ENCODE measurements around the gene CASR. TPM values are rescaled to one million over a fixed set of nuclear protein-coding genes. Genes with fewer than 3 reads are reported as not detected.

CASR gene
- polyA plus RNA-seq, 4 donors = 18.7 to 29.2 (median 26.0) TPM

- DNase-seq (ENCODE audit: low read depth in 4 of 4, low spot score in 2 of 4) = no peak
Measured at GRCh38 chr3:122253581-122253980, 70.1 kb downstream of the CASR start.

DNA sequence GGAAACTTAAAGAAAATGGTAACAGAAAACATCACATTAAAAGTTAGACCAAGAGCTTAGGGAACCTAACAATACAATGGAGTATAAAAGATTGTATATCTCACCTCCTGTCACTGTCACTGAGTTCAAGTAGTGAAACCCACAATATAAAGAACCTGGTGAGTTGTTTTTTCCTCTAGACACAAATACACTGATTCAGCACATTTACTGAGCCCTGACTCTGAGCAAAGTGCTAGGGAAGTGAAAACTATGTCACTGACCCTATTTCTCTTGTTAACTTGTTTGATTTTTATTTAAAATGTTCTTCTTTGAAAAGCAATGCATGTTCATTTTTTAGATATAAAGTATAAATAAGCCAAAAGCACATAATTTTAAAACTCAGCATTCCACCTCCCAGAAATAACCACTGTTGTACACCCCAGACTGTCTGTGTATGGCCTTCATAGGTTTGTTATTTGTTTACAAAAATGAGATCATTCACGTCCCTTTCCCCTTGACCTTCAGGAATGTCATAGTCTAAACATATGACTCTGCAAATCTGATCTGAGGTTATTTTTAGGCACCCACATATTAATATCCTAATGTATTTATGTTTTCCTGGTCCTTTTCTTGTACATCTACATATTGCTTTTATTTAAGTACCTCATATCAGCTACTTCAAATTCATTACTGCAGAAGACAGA, 72.4 kb downstream of the CASR start:
- DNase-seq (ENCODE audit: low read depth in 4 of 4, low spot score in 2 of 4) = no peak

- no peak for DNase-seq (ENCODE audit: low read depth in 4 of 4, low spot score in 2 of 4)
Measured at GRCh38 chr3:122257644-122258364, 74.3 kb downstream of the CASR start.

DNA sequence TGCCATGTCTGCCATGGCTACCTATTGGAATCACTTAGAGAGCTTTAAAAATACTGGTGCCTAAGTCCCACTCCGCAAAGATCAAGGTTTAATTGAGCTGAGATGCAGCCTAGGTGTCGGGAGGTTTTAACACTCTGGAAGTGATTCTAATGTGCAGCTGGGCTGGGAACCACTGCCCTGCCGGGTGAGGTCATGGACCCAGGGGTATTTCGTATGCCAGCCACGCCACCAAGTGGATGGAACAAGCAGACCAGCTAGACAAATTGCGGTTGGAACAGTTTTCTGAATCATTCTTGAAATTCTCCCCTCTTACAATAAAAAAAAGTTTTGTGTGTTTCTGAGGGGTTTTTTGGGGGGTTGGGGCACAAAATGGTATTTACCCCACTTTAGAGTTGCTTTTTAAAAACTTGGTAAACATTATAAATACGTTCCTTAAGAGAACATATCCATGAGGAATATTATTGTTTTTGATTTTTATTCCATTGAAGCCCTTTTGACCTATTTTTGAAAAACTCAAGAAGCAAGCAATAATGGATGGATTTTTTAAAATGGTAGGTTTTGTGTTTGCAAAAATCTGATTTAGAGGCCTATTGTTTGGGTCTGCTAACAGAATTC, 75.4 kb downstream of the CASR start:
- DNase-seq (ENCODE audit: low read depth in 4 of 4, low spot score in 2 of 4) = peak in 1 of 4 donors; percentile 17

DNA sequence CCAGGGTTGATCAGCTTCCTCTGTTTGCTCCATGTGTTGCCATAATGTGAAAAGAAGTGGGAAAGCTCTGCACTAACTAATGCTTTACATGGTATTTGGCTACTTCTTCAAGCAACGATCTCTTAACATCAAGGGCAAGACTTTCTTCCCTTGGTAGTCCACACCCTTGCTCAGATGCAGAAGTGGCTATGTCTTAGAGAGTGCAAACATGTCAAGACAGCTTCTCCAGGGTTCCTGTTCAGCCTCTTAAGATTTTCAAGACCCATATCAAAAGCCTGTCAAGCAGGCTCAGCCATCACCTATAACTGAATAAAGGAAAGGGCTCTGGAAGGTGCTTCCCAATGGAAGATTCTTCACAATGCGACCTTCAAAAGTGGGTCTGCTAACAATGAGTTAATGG, 76.7 kb downstream of the CASR start:
- no peak for DNase-seq (ENCODE audit: low read depth in 4 of 4, low spot score in 2 of 4)

GRCh38 chr3:122263058-122263457, 79.6 kb downstream of the CASR start:
- DNase-seq (ENCODE audit: low read depth in 4 of 4, low spot score in 2 of 4) = no peak

DNA sequence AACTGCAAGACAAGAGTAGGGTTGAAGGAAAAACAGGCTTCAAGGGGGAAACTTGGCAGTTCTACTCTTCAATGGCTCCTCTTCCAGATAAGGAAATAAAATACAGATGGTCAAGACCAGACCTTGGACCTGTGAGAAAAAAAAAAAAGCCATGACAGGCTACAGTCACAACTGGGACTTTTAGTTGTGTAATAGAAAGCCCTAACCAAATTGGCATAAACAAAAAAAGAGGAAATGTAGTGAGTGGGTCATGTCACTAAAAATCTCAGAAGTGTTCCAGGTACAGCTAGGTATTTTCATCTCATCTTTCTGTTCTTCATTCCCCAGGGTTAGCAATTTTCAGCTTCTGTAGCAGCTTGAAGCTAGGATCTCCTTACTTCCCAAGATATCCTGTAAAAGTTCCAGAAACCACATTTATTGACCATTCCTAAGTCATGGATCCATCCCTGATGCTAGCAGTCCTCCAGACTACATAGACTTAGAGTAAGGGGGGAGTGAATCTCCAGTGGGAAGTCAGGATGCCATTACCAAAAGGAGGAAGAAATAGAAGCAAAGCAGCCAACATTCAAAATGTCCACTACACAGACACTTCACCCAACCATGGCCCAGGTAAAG, 80.6 kb downstream of the CASR start:
- DNase-seq (ENCODE audit: low read depth in 4 of 4, low spot score in 2 of 4) = no peak

DNA sequence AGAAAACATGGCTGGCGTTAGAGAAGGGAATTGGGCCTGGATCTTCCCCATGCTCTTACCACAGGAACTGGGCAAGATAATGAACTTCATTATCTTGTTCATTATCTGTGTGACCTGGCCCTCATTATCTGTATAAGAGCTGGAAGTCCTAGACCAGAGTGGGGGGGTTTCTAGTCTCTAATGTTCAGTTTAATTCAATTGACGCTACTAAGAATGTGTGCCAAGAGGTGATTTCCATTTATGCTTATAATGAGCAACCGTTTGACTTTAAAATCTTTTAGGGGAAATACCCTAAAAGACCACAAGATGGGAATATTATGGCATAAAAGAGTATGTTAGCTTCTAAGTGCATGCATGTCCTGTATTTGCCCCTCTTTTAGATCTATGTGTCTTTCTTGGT, 82.5 kb downstream of the CASR start:
- no peak for DNase-seq (ENCODE audit: low read depth in 4 of 4, low spot score in 2 of 4)

- DNase-seq (ENCODE audit: low read depth in 4 of 4, low spot score in 2 of 4) = no peak
Measured at GRCh38 chr3:122268257-122269024, 85.0 kb downstream of the CASR start.

DNA sequence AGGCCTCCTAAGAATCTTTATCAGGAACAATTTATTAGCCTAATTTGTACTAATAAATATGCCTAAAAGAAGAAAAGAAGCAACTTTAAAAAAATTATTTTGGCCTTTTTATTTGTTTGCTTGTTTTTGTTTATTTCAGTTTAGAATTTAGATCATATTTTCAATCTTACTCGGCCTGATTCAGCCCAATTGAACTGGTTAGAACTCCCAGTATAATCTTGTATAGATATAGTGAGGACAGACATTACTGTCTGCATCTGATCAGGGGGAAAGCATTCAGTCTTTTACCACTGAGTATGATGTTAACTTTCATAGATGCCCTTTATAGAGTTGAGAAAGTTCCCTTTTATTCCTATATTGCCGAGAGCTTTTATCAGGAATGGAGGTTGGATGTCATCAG, 85.6 kb downstream of the CASR start:
- DNase-seq (ENCODE audit: low read depth in 4 of 4, low spot score in 2 of 4) = no peak

GRCh38 chr3:122271246-122271898, 87.9 kb downstream of the CASR start:
- no peak for DNase-seq (ENCODE audit: low read depth in 4 of 4, low spot score in 2 of 4)

GRCh38 chr3:122272879-122273278, 89.4 kb downstream of the CASR start:
- no peak for DNase-seq (ENCODE audit: low read depth in 4 of 4, low spot score in 2 of 4)

- no peak for DNase-seq (ENCODE audit: low read depth in 4 of 4, low spot score in 2 of 4)
Measured at GRCh38 chr3:122273498-122273897, 90.0 kb downstream of the CASR start.

DNA sequence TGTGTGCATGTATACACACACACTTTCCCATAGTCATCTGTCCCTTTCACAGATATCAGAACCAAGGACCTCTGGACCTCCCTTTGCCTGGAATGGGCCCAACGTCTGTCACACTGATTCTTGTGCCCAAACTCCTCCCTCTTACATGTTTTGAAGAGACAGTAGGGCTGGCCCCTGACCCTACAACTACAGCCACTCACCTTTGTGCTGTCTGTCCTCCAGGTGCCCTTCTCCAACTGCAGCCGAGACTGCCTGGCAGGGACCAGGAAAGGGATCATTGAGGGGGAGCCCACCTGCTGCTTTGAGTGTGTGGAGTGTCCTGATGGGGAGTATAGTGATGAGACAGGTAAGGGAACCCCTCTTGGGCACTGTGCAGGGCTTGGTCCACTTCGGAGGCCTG, 98.4 kb downstream of the CASR start:
- no peak for DNase-seq (ENCODE audit: low read depth in 4 of 4, low spot score in 2 of 4)

DNA sequence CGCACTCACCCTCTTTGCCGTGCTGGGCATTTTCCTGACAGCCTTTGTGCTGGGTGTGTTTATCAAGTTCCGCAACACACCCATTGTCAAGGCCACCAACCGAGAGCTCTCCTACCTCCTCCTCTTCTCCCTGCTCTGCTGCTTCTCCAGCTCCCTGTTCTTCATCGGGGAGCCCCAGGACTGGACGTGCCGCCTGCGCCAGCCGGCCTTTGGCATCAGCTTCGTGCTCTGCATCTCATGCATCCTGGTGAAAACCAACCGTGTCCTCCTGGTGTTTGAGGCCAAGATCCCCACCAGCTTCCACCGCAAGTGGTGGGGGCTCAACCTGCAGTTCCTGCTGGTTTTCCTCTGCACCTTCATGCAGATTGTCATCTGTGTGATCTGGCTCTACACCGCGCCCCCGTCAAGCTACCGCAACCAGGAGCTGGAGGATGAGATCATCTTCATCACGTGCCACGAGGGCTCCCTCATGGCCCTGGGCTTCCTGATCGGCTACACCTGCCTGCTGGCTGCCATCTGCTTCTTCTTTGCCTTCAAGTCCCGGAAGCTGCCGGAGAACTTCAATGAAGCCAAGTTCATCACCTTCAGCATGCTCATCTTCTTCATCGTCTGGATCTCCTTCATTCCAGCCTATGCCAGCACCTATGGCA, 100.5 kb downstream of the CASR start:
- no peak for DNase-seq (ENCODE audit: low read depth in 4 of 4, low spot score in 2 of 4)

DNA sequence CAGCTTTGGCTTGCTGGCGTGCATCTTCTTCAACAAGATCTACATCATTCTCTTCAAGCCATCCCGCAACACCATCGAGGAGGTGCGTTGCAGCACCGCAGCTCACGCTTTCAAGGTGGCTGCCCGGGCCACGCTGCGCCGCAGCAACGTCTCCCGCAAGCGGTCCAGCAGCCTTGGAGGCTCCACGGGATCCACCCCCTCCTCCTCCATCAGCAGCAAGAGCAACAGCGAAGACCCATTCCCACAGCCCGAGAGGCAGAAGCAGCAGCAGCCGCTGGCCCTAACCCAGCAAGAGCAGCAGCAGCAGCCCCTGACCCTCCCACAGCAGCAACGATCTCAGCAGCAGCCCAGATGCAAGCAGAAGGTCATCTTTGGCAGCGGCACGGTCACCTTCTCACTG, 101.0 kb downstream of the CASR start:
- no peak for DNase-seq (ENCODE audit: low read depth in 4 of 4, low spot score in 2 of 4)

DNA sequence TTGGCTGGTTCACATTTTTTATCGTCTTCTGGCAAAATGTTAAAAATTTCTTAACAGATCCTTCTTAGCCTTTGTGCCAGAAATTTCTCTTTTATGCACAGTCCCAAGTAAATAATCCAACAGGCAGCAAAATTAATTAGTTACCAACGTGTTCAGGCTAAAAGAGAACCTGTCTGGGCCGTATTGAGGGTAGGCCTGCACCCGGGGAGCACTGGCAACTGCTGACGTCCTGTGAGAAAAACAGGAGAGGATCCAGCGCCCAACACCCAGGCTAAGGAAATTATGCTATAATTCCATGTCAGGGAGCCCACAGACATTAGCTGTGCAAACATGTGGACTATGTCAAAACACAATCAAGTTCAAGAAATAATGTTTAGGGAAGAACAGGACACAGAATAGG, 110.9 kb downstream of the CASR start:
- DNase-seq (ENCODE audit: low read depth in 4 of 4, low spot score in 2 of 4) = no peak

DNA sequence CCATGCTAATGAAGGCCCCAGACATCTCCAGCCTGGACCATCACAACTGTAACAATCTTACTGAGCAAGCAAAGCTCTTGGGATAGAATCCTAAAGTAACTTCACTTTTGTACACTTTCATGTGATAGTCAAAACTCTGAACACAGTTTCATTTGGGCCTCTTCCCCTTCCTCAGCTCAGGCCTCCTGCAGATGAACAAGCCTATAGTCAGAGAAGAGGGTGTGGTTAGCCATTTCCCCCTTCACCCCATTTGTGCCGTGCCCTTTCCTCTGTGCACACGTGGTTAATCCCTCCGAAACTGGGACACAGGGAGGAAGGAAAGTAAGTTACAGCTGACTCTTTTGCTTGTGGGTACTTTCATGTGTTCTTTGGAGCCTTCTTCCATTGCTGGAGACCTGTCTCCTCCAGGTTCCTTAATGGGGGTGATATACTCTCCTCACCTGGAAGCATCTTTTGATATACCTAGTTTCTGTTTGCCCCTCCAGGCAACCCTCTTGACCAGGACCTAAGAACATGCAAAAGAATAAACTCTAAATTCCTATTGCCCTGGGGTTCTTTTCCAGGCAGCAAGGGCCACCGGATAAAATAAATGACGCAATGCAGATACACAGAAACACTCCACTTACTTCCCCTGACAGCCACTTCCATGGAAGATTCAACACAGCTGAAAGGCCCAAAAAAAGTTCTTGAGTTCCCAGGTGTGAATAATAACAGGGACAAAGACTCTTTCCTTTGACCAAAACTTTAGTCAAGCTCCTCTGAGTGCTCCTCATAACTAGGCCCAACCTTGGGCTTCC, 112.0 kb downstream of the CASR start:
- DNase-seq (ENCODE audit: low read depth in 4 of 4, low spot score in 2 of 4) = no peak

GRCh38 chr3:122298239-122298638, 114.8 kb downstream of the CASR start:
- DNase-seq (ENCODE audit: low read depth in 4 of 4, low spot score in 2 of 4) = no peak
